H4 (cell line): Measurements from ENCODE around the gene GPR183. TPM values are rescaled to one million over a fixed set of nuclear protein-coding genes. Genes with fewer than 3 reads are reported as not detected.

Source experiments
- DNase-seq: peaks from one replicate; pipeline ENCODE4 v3.0.0-alpha.2; 2015; ENCODE audit warnings: low spot score
- total RNA-seq: library from RNA; depleted of rRNA; stranded (reverse); fragments of >200 nt; shearing (Covaris generic); gene quantifications from 2 replicates; pipeline ENCODE4 v1.2.3, GENCODE V29; 2014; rRNA removed

Gene GPR183
- total RNA-seq, 1 experiment from 2014 or later, result 0.17 TPM

DNA sequence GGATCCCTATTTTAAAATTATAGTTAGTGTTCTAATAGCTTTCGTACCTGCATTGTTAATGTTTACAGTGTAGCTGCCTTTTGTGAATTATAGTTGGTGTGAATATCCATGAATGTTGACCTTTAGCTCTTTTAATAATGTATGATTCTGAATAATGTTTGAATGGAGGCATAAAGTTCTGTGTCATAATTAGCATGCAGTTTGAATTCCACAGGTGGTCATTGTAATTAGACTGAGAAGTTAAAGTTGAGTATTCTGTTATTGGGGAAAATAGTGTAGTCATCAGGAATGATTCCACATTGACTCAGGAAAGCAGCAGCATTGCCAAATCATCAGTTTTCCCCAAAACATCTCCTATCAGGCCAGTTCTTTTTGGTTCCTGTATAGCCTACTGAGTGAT, 61.1 kb downstream of the GPR183 start:
- no peak for DNase-seq

Other genes with a start within 250 kb of the GPR183 start
- gene UBAC2, start 106.5 kb downstream of the GPR183 start, total RNA-seq, result 24.0 and 29.8 TPM in 2 replicates
- not detected in 2 replicates for gene GPR18, start 49.0 kb downstream of the GPR183 start, total RNA-seq
- 112 and 127 TPM in 2 replicates for gene TM9SF2, start 194.1 kb upstream of the GPR183 start, total RNA-seq